Liver (tissue), 9 donors: ENCODE data around the gene TNF. TPM values are rescaled to one million over a fixed set of nuclear protein-coding genes. Genes with fewer than 3 reads are reported as not detected.
"Not testable (repeated sequence)": the region's sequence is repeated elsewhere in the genome, so short reads cannot be mapped to it uniquely, and the experiment has no call there.

ENCODE experiments used
- DNase-seq: peaks from one replicate; pipeline ENCODE4 v3.0.0-alpha.2; 2017; ENCODE audit warnings: low spot score
- H3K27ac ChIP-seq, 2 donors: one replicate each; pipeline ENCODE4 v1.7.0; 2013; ENCODE audit warnings: inconsistent platforms in 2 of 2, low read length in 2 of 2, control low read depth in 1 of 2, low read depth in 1 of 2, mild to moderate bottlenecking in 1 of 2
- H3K27me3 ChIP-seq, 4 donors: one replicate each; pipeline versions ENCODE4 v1.6.1 to v1.7.0; 2013; ENCODE audit warnings: low read length in 3 of 4, inconsistent platforms in 1 of 4, mild to moderate bottlenecking in 1 of 4, moderate library complexity in 1 of 4; ENCODE audit not compliant: control insufficient read depth in 4 of 4, insufficient read depth in 4 of 4
- H3K36me3 ChIP-seq, 4 donors: one replicate each; pipeline versions ENCODE4 v1.6.1 to v1.7.0; 2013; ENCODE audit warnings: low read length in 3 of 4, mild to moderate bottlenecking in 3 of 4, low read depth in 1 of 4, moderate library complexity in 1 of 4; ENCODE audit not compliant: control insufficient read depth in 4 of 4, insufficient read depth in 3 of 4
- H3K4me1 ChIP-seq, 4 donors: one replicate each; pipeline versions ENCODE4 v1.6.1 to v1.7.0; 2013; ENCODE audit warnings: low read length in 3 of 4, mild to moderate bottlenecking in 3 of 4, moderate library complexity in 1 of 4; ENCODE audit not compliant: control insufficient read depth in 4 of 4, insufficient read depth in 4 of 4
- H3K4me3 ChIP-seq, 3 donors: one replicate each; pipeline versions ENCODE4 v1.6.1 to v1.7.0; 2013; ENCODE audit warnings: low read length in 3 of 3, control low read depth in 1 of 3, low read depth in 1 of 3, mild to moderate bottlenecking in 1 of 3
- H3K9ac ChIP-seq, 2 donors: one replicate each; pipeline ENCODE4 v1.7.0; 2013; ENCODE audit warnings: low read length in 2 of 2, mild to moderate bottlenecking in 2 of 2, moderate library complexity in 2 of 2, control low read depth in 1 of 2, low read depth in 1 of 2
- H3K9me3 ChIP-seq, 4 donors: one replicate each; pipeline versions ENCODE4 v1.6.1 to v1.7.0; 2013; ENCODE audit warnings: low read length in 3 of 4; ENCODE audit not compliant: control insufficient read depth in 4 of 4
- EGR1 ChIP-seq, 2 donors: IDR thresholded peaks; 2 replicates each; pipeline ENCODE4 v1.6.1; 2016 to 2018; ENCODE audit warnings: antibody characterized with exemption in 2 of 2, low read depth in 2 of 2
- FOXA1 ChIP-seq: IDR thresholded peaks from 2 replicates; pipeline ENCODE4 v1.6.1; 2016; ENCODE audit warnings: antibody characterized with exemption
- FOXA2 ChIP-seq: IDR thresholded peaks from 2 replicates; pipeline ENCODE4 v1.6.1; 2016; ENCODE audit warnings: antibody characterized with exemption
- HNF4A ChIP-seq, 2 donors: conservative IDR thresholded peaks; 2 replicates each; pipeline ENCODE4 v1.6.1; 2016; ENCODE audit warnings: antibody characterized with exemption in 2 of 2, mild to moderate bottlenecking in 2 of 2
- HNF4G ChIP-seq: IDR thresholded peaks from 2 replicates; pipeline ENCODE4 v1.6.1; 2016; ENCODE audit warnings: antibody characterized with exemption
- JUND ChIP-seq, 2 donors: IDR thresholded peaks; 2 replicates each; pipeline ENCODE4 v1.6.1; 2016; ENCODE audit warnings: antibody characterized with exemption in 2 of 2
- NR2F2 ChIP-seq: IDR thresholded peaks from 2 replicates; pipeline ENCODE4 v1.6.1; 2016; ENCODE audit warnings: antibody characterized with exemption
- RAD21 ChIP-seq, 2 donors: IDR thresholded peaks; 2 replicates each; pipeline ENCODE4 v1.6.1; 2016; ENCODE audit warnings: antibody characterized with exemption in 2 of 2, mild to moderate bottlenecking in 2 of 2
- SP1 ChIP-seq: IDR thresholded peaks from 2 replicates; pipeline ENCODE4 v1.6.1; 2018; ENCODE audit warnings: antibody characterized with exemption, mild to moderate bottlenecking
- TAF1 ChIP-seq: conservative IDR thresholded peaks from 2 replicates; pipeline ENCODE4 v1.6.1; 2016; ENCODE audit warnings: antibody characterized with exemption, mild to moderate bottlenecking
- WGBS: extraction: QIAGEN DNeasy Blood & Tissue Kit; methylation state at CpG from one replicate; pipeline ENCODE4 v1.1.7; 2013; 5-methylcytosine and 5-hydroxymethylcytosine counted together
- polyA plus RNA-seq, 2 donors: library from polyadenylated mRNA; stranded (reverse) in 1 of 2; unstranded in 1 of 2; fragments of 200-250 nt in 1 of 2; fragments of >200 nt in 1 of 2; fragmentation: Nextera tagmentation in 1 of 2; extraction: Ambion mirVana in 1 of 2; gene quantifications; one replicate each; pipeline versions ENCODE4 v1.2.1 to v1.2.3, GENCODE V29; 2013 to 2015
- total RNA-seq, 2 donors: library from RNA; depleted of rRNA; stranded (reverse); fragments of >200 nt; gene quantifications; one replicate each; pipeline ENCODE4 v1.2.3, GENCODE V29; 2014
- TF ChIP-seq, protein P1 (sequence below): IDR thresholded peaks from 2 replicates; pipeline ENCODE4 v1.6.1; 2016; ENCODE audit warnings: antibody characterized with exemption
- TF ChIP-seq, protein P2 (sequence below): IDR thresholded peaks from 2 replicates; pipeline ENCODE4 v1.6.1; 2016; ENCODE audit warnings: antibody characterized with exemption
- TF ChIP-seq, protein P3 (sequence below): fragments of 150-350 bp; IDR thresholded peaks from 2 replicates; pipeline ENCODE4 v1.5.1; 2017; ENCODE audit warnings: improper control_type of control experiment, low read depth, low read length; ENCODE audit not compliant: missing input control
- TF ChIP-seq, protein P4 (sequence below): IDR thresholded peaks from 2 replicates; pipeline ENCODE4 v1.6.1; 2016; ENCODE audit warnings: antibody characterized with exemption
- donor health status: healthy.
- donor health status: healthy.
- donor health status: healthy.
- donor health status: healthy.
- donor health status: healthy.

TNF gene
- total and polyA plus RNA-seq, 4 donors: 0.06 to 0.42 (median 0.19) TPM; not detected in 1

DNA sequence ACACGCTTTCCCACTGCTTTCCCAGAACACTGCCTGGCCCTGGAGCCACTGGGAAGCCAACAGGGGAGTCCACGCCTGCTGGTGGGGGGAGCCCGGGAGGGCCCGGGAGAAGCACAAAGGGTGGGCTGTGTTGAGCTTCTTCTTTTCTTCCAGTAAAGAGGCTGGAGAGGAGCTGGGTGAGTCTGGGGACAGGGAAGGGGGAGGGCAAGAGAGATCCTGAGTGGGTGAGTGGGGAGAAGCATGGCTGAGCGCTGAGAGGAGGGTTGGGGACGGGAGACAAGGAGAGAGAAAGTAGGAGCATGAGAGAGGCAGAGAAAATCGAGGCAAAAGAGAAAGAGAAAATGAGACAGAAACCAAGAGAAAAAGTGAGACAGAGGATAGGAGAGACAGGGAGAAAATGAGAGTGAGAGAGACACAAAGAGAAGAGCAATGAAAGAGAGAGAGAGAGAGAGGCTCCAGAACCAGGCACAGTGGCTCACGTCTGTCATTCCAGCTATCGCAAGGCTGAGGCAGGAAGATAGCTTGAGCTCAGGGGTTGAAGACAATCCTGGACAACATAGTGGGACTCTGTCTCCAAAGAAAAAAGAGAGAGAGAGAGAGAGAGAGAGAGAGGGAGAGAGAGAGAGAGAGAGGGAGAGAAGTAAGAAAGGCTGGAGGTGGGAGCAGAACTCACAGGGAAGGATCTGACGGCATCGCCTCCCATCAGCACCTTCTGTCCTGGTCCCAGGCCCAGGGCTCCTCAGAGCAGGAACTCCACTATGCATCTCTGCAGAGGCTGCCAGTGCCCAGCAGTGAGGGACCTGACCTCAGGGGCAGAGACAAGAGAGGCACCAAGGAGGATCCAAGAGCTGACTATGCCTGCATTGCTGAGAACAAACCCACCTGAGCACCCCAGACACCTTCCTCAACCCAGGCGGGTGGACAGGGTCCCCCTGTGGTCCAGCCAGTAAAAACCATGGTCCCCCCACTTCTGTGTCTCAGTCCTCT lies 12.7 kb downstream of the TNF start:
- H3K27me3 ChIP-seq: no peaks in the 10 kb centered on the region
- no peak for DNase-seq
- H3K9ac ChIP-seq: no peak overlapping the region
- H3K27ac ChIP-seq: no peak overlapping the region
- H3K4me3 ChIP-seq: no peak overlapping the region
- no peaks in the 10 kb centered on the region for H3K9me3 ChIP-seq
- H3K4me1 ChIP-seq: peaks cover 0 to 3% (median 0%) of the 10 kb centered on the region in 4 donors
- 76% methylated on average over 12 of the region's 12 CpGs for WGBS
- H3K36me3 ChIP-seq: no peaks in the 10 kb centered on the region
- TF ChIP-seq SP1: no peak
- no peak for TF ChIP-seq TAF1

DNA sequence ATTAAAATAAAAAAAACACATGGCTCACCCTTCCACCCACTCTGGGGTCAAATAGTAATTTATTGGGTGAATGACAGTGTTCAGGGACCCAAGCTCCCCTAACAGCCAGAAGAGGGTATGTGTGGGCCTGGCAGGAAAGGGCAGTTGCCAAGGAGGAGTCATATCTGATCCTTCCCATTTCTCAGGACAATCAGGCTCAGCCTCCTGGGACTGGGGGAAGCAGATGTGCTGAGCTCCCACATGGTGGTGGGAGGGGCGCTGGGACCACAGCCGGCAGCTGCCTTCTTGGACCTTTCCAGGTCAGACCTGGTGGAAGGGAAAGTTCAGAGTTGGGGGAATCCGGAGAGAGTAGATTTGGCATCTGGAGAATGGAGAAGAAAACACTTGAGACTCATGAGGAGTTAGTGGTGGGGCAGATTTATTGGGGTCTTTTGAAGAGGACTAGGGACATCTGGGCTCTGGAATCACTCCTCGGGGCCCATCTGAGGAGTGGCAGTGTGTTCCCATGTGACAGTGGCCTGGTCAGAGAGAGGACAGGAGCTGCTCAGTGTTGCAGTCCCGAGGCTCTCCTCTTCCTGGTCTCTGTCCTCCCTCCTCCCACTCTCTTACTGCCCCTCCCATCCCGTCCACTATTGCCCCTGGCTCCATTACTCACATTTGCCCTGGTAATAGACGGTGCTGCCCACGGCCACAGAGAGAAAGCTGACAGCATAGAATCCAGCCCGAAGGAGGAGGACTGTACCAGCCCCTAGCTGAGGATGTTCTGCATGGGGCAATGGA lies 13.7 kb downstream of the TNF start:
- no peaks in the 10 kb centered on the region for H3K27me3 ChIP-seq
- no peak for DNase-seq
- no peaks in the 10 kb centered on the region for H3K9me3 ChIP-seq
- no peak overlapping the region for H3K4me3 ChIP-seq
- H3K4me1 ChIP-seq: peaks cover 0 to 3% (median 0%) of the 10 kb centered on the region in 4 donors
- H3K9ac ChIP-seq: no peak overlapping the region
- H3K27ac ChIP-seq: no peak overlapping the region
- WGBS: 62% methylated on average over 9 of the region's 9 CpGs
- TF ChIP-seq, protein P1, sequence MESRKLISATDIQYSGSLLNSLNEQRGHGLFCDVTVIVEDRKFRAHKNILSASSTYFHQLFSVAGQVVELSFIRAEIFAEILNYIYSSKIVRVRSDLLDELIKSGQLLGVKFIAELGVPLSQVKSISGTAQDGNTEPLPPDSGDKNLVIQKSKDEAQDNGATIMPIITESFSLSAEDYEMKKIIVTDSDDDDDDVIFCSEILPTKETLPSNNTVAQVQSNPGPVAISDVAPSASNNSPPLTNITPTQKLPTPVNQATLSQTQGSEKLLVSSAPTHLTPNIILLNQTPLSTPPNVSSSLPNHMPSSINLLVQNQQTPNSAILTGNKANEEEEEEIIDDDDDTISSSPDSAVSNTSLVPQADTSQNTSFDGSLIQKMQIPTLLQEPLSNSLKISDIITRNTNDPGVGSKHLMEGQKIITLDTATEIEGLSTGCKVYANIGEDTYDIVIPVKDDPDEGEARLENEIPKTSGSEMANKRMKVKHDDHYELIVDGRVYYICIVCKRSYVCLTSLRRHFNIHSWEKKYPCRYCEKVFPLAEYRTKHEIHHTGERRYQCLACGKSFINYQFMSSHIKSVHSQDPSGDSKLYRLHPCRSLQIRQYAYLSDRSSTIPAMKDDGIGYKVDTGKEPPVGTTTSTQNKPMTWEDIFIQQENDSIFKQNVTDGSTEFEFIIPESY: no peak
- TF ChIP-seq, protein P2, sequence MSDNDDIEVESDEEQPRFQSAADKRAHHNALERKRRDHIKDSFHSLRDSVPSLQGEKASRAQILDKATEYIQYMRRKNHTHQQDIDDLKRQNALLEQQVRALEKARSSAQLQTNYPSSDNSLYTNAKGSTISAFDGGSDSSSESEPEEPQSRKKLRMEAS: no peak
- TF ChIP-seq TAF1 (no peak), HNF4A (conservative IDR thresholded peaks at IDR 0.05) (no peak), RAD21 (IDR thresholded peaks at IDR 0.05) (no peak), EGR1 (IDR thresholded peaks at IDR 0.05; ENCODE audit: low read depth in 2 of 2) (no peak), SP1 (no peak), HNF4G (no peak), FOXA1 (no peak), NR2F2 (no peak), JUND (IDR thresholded peaks at IDR 0.05) (no peak), FOXA2 (no peak)
- TF ChIP-seq, protein P3, sequence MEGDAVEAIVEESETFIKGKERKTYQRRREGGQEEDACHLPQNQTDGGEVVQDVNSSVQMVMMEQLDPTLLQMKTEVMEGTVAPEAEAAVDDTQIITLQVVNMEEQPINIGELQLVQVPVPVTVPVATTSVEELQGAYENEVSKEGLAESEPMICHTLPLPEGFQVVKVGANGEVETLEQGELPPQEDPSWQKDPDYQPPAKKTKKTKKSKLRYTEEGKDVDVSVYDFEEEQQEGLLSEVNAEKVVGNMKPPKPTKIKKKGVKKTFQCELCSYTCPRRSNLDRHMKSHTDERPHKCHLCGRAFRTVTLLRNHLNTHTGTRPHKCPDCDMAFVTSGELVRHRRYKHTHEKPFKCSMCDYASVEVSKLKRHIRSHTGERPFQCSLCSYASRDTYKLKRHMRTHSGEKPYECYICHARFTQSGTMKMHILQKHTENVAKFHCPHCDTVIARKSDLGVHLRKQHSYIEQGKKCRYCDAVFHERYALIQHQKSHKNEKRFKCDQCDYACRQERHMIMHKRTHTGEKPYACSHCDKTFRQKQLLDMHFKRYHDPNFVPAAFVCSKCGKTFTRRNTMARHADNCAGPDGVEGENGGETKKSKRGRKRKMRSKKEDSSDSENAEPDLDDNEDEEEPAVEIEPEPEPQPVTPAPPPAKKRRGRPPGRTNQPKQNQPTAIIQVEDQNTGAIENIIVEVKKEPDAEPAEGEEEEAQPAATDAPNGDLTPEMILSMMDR: no peak
- TF ChIP-seq, protein P4, sequence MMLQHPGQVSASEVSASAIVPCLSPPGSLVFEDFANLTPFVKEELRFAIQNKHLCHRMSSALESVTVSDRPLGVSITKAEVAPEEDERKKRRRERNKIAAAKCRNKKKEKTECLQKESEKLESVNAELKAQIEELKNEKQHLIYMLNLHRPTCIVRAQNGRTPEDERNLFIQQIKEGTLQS: no peak
- H3K36me3 ChIP-seq: no peaks in the 10 kb centered on the region

DNA sequence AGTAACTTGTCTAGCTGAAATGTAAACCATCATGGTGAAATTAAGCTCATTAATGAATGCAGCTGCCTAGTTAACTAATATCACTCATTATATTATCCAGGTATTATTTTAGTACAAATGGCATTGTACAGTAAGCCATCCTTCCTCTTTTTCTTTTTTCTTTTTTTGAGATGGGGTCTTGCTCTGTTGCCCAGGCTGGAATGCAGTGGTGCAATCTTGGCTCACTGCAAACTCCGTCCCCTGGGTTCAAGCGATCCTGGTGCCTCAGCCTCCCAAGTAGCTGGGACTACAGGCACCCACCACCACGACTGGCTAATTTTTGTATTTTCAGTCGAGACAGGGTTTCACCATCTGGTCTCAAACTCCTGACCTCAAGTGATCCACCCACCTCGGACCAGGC lies 15.3 kb downstream of the TNF start:
- DNase-seq, H3K27me3 ChIP-seq, H3K9me3 ChIP-seq, H3K9ac ChIP-seq, H3K36me3 ChIP-seq, H3K4me1 ChIP-seq, H3K27ac ChIP-seq, H3K4me3 ChIP-seq: not testable (repeated sequence)
- WGBS: 90% methylated on average over 5 of the region's 5 CpGs
